Measurements from ENCODE around the gene HCAR3.

The HCAR3 gene

GRCh38 chr12:122740351-122740750, 23.7 kb upstream of the HCAR3 start:
- Histone ChIP-seq H3K36me3 (ENCODE audit: insufficient read depth, low read length) (no peaks in the 10 kb centered on the region), H3K27ac (ENCODE audit: low read depth, low read length) (no peak overlapping the region), H3K27me3 (ENCODE audit: insufficient read depth, low read length) (no peaks in the 10 kb centered on the region), H3K9ac (ENCODE audit: low read depth, low read length) (no peak overlapping the region), H3K9me3 (ENCODE audit: insufficient read depth, low read depth, low read length) (no peaks in the 10 kb centered on the region), H3K4me1 (ENCODE audit: insufficient read depth, low read length) (no peaks in the 10 kb centered on the region), H3K4me3 (ENCODE audit: low read length) (no peak overlapping the region)
- WGBS = 94% methylated on average over 7 of the region's 7 CpGs

- no peaks in the 10 kb centered on the region for H3K27me3 ChIP-seq (ENCODE audit: insufficient read depth, low read length)
- no peak overlapping the region for H3K9ac ChIP-seq (ENCODE audit: low read depth, low read length)
- no peak overlapping the region for H3K27ac ChIP-seq (ENCODE audit: low read depth, low read length)
- H3K4me1 ChIP-seq (ENCODE audit: insufficient read depth, low read length) = no peaks in the 10 kb centered on the region
- 93% methylated on average over 6 of the region's 7 CpGs for WGBS
- H3K9me3 ChIP-seq (ENCODE audit: insufficient read depth, low read depth, low read length) = no peaks in the 10 kb centered on the region
- no peak overlapping the region for H3K4me3 ChIP-seq (ENCODE audit: low read length)
- no peaks in the 10 kb centered on the region for H3K36me3 ChIP-seq (ENCODE audit: insufficient read depth, low read length)
Measured at GRCh38 chr12:122738571-122738970, 22.0 kb upstream of the HCAR3 start.

- no peak overlapping the region for H3K4me3 ChIP-seq (ENCODE audit: low read length)
- 94% methylated on average over 4 of the region's 4 CpGs for WGBS
- H3K27me3 ChIP-seq (ENCODE audit: insufficient read depth, low read length) = no peaks in the 10 kb centered on the region
- H3K4me1 ChIP-seq (ENCODE audit: insufficient read depth, low read length) = 0 out of 2 replicates have a peak, but pooled peaks cover 5% of the 10 kb centered on the region
- H3K9me3 ChIP-seq (ENCODE audit: insufficient read depth, low read depth, low read length) = no peaks in the 10 kb centered on the region
- H3K36me3 ChIP-seq (ENCODE audit: insufficient read depth, low read length) = no peaks in the 10 kb centered on the region
- H3K27ac ChIP-seq (ENCODE audit: low read depth, low read length) = no peak overlapping the region
- H3K9ac ChIP-seq (ENCODE audit: low read depth, low read length) = no peak overlapping the region
Measured at GRCh38 chr12:122732611-122733010, 16.0 kb upstream of the HCAR3 start.

GRCh38 chr12:122732170-122732569, 15.6 kb upstream of the HCAR3 start:
- no peaks in the 10 kb centered on the region for H3K36me3 ChIP-seq (ENCODE audit: insufficient read depth, low read length)
- H3K9me3 ChIP-seq (ENCODE audit: insufficient read depth, low read depth, low read length) = no peaks in the 10 kb centered on the region
- 98% methylated on average over 3 of the region's 3 CpGs for WGBS
- H3K27ac ChIP-seq (ENCODE audit: low read depth, low read length) = no peak overlapping the region
- H3K4me3 ChIP-seq (ENCODE audit: low read length) = no peak overlapping the region
- no peaks in the 10 kb centered on the region for H3K27me3 ChIP-seq (ENCODE audit: insufficient read depth, low read length)
- 0 out of 2 replicates have a peak, but pooled peaks cover 5% of the 10 kb centered on the region for H3K4me1 ChIP-seq (ENCODE audit: insufficient read depth, low read length)
- H3K9ac ChIP-seq (ENCODE audit: low read depth, low read length) = no peak overlapping the region

GRCh38 chr12:122730215-122731014, 13.8 kb upstream of the HCAR3 start, which contains the start of gene HCAR1:
TSS of gene HCAR1 (minus strand) at chr12:122730844. CDS start at chr12:122730339, 505 bp downstream.
- H3K9me3 ChIP-seq (ENCODE audit: insufficient read depth, low read depth, low read length) = no peaks in the 10 kb centered on the region
- H3K36me3 ChIP-seq (ENCODE audit: insufficient read depth, low read length) = no peaks in the 10 kb centered on the region
- no peak within 1 kb of the TSS for H3K27ac ChIP-seq (ENCODE audit: low read depth, low read length)
- H3K4me3 ChIP-seq (ENCODE audit: low read length) = no peak within 1 kb of the TSS
- H3K27me3 ChIP-seq (ENCODE audit: insufficient read depth, low read length) = no peaks in the 10 kb centered on the region
- 87% methylated on average over 32 of the region's 32 CpGs for WGBS
- no peak within 1 kb of the TSS for H3K9ac ChIP-seq (ENCODE audit: low read depth, low read length)
- H3K4me1 ChIP-seq (ENCODE audit: insufficient read depth, low read length) = peaks cover 8% of the 10 kb centered on the region; the same call in 1 of the 2 replicates

- peaks cover 8% of the 10 kb centered on the region; the same call in 1 of the 2 replicates for H3K4me1 ChIP-seq (ENCODE audit: insufficient read depth, low read length)
- no peak overlapping the region for H3K27ac ChIP-seq (ENCODE audit: low read depth, low read length)
- no peaks in the 10 kb centered on the region for H3K9me3 ChIP-seq (ENCODE audit: insufficient read depth, low read depth, low read length)
- 95% methylated on average over 27 of the region's 27 CpGs for WGBS
- H3K9ac ChIP-seq (ENCODE audit: low read depth, low read length) = no peak overlapping the region
- no peak overlapping the region for H3K4me3 ChIP-seq (ENCODE audit: low read length)
- H3K27me3 ChIP-seq (ENCODE audit: insufficient read depth, low read length) = no peaks in the 10 kb centered on the region
- H3K36me3 ChIP-seq (ENCODE audit: insufficient read depth, low read length) = no peaks in the 10 kb centered on the region
Measured at GRCh38 chr12:122729583-122730214, 13.1 kb upstream of the HCAR3 start.

- Histone ChIP-seq H3K36me3 (ENCODE audit: insufficient read depth, low read length) (no peaks in the 10 kb centered on the region), H3K9me3 (ENCODE audit: insufficient read depth, low read depth, low read length) (no peaks in the 10 kb centered on the region), H3K9ac (ENCODE audit: low read depth, low read length) (peak overlapping the region; percentile 49; the same call in 1 of the 2 replicates), H3K27ac (ENCODE audit: low read depth, low read length) (peak overlapping the region; percentile 66), H3K27me3 (ENCODE audit: insufficient read depth, low read length) (no peaks in the 10 kb centered on the region), H3K4me1 (ENCODE audit: insufficient read depth, low read length) (peaks cover 7% of the 10 kb centered on the region; the same call in 1 of the 2 replicates), H3K4me3 (ENCODE audit: low read length) (no peak overlapping the region)
- 21% methylated on average over 1 of the region's 5 CpGs for WGBS
Measured at GRCh38 chr12:122726080-122726558, 9.5 kb upstream of the HCAR3 start.

- 92% methylated on average over 5 of the region's 6 CpGs for WGBS
- no peaks in the 10 kb centered on the region for H3K36me3 ChIP-seq (ENCODE audit: insufficient read depth, low read length)
- H3K4me1 ChIP-seq (ENCODE audit: insufficient read depth, low read length) = peaks cover 2% of the 10 kb centered on the region; the same call in 1 of the 2 replicates
- H3K4me3 ChIP-seq (ENCODE audit: low read length) = no peak overlapping the region
- peak overlapping the region; percentile 49; the same call in 1 of the 2 replicates for H3K9ac ChIP-seq (ENCODE audit: low read depth, low read length)
- H3K9me3 ChIP-seq (ENCODE audit: insufficient read depth, low read depth, low read length) = no peaks in the 10 kb centered on the region
- H3K27ac ChIP-seq (ENCODE audit: low read depth, low read length) = peak overlapping the region; percentile 66
- H3K27me3 ChIP-seq (ENCODE audit: insufficient read depth, low read length) = no peaks in the 10 kb centered on the region
Measured at GRCh38 chr12:122725452-122726079, 9.0 kb upstream of the HCAR3 start.

GRCh38 chr12:122724641-122725243, 8.1 kb upstream of the HCAR3 start:
- no peaks in the 10 kb centered on the region for H3K36me3 ChIP-seq (ENCODE audit: insufficient read depth, low read length)
- H3K9ac ChIP-seq (ENCODE audit: low read depth, low read length) = no peak overlapping the region
- H3K4me1 ChIP-seq (ENCODE audit: insufficient read depth, low read length) = peaks cover 2% of the 10 kb centered on the region; the same call in 1 of the 2 replicates
- H3K27me3 ChIP-seq (ENCODE audit: insufficient read depth, low read length) = no peaks in the 10 kb centered on the region
- H3K9me3 ChIP-seq (ENCODE audit: insufficient read depth, low read depth, low read length) = no peaks in the 10 kb centered on the region
- WGBS = 92% methylated on average over 12 of the region's 12 CpGs
- H3K27ac ChIP-seq (ENCODE audit: low read depth, low read length) = no peak overlapping the region
- H3K4me3 ChIP-seq (ENCODE audit: low read length) = no peak overlapping the region

- 86% methylated on average over 1 of the region's 1 CpG for WGBS
- no peak overlapping the region for H3K9ac ChIP-seq (ENCODE audit: low read depth, low read length)
Measured at GRCh38 chr12:122722387-122722786, 5.8 kb upstream of the HCAR3 start.

More at GRCh38 chr12:122722387-122722786, 5.8 kb upstream of the HCAR3 start:
- H3K9me3 ChIP-seq (ENCODE audit: insufficient read depth, low read depth, low read length) = no peaks in the 10 kb centered on the region
- no peaks in the 10 kb centered on the region for H3K27me3 ChIP-seq (ENCODE audit: insufficient read depth, low read length)
- no peak overlapping the region for H3K4me3 ChIP-seq (ENCODE audit: low read length)
- H3K36me3 ChIP-seq (ENCODE audit: insufficient read depth, low read length) = no peaks in the 10 kb centered on the region
- peaks cover 2% of the 10 kb centered on the region; the same call in 1 of the 2 replicates for H3K4me1 ChIP-seq (ENCODE audit: insufficient read depth, low read length)
- no peak overlapping the region for H3K27ac ChIP-seq (ENCODE audit: low read depth, low read length)
